MM.1S (cell line): ENCODE results near the gene CEP104.

Source experiments
- DNase-seq: peaks from one replicate; pipeline ENCODE4 v3.0.0-alpha.2; 2015
- H2AFZ ChIP-seq: fragments of 300-600 bp; sonication (generic); 2 replicates; pipeline ENCODE4 v1.6.0; 2016; ENCODE audit warnings: antibody characterized with exemption, low read length
- H3F3A ChIP-seq: fragments of 300-600 bp; sonication (generic); 2 replicates; pipeline ENCODE4 v1.6.1; 2016; ENCODE audit warnings: mild to moderate bottlenecking, antibody characterized with exemption, low read length, moderate library complexity, mixed read lengths; ENCODE audit not compliant: insufficient read depth
- H3K27ac ChIP-seq: fragments of 300-600 bp; sonication (generic); 2 replicates; pipeline ENCODE4 v1.5.1; 2016; ENCODE audit warnings: mild to moderate bottlenecking, low read length
- H3K27me3 ChIP-seq: fragments of 300-600 bp; sonication (generic); replicated peaks from 2 replicates; pipeline ENCODE4 v1.6.0; 2016; ENCODE audit warnings: low read length; ENCODE audit not compliant: insufficient read depth
- H3K36me3 ChIP-seq: fragments of 300-600 bp; sonication (generic); replicated peaks from 2 replicates; pipeline ENCODE4 v1.6.1; 2016; ENCODE audit warnings: mild to moderate bottlenecking, low read length, mixed read lengths; ENCODE audit not compliant: insufficient read depth
- H3K4me1 ChIP-seq: fragments of 300-600 bp; sonication (generic); 2 replicates; pipeline ENCODE4 v1.6.1; 2016; ENCODE audit warnings: low read length, mixed read lengths
- H3K4me2 ChIP-seq: fragments of 300-600 bp; sonication (generic); 2 replicates; pipeline ENCODE4 v1.6.0; 2016; ENCODE audit warnings: low read depth, low read length
- H3K4me3 ChIP-seq: fragments of 300-600 bp; sonication (generic); 2 replicates; pipeline ENCODE4 v1.5.1; 2016; ENCODE audit warnings: low read length, mixed read lengths
- H3K79me2 ChIP-seq: fragments of 300-600 bp; sonication (generic); 2 replicates; pipeline ENCODE4 v1.6.1; 2016; ENCODE audit warnings: mixed run types, low read length, mixed read lengths
- H3K9ac ChIP-seq: fragments of 300-600 bp; sonication (generic); 2 replicates; pipeline ENCODE4 v1.6.1; 2016; ENCODE audit warnings: low read length, mixed read lengths
- H3K9me2 ChIP-seq: fragments of 300-600 bp; sonication (generic); replicated peaks from 2 replicates; pipeline ENCODE4 v1.6.1; 2016; ENCODE audit warnings: mild to moderate bottlenecking, low read length, mixed read lengths; ENCODE audit not compliant: insufficient read depth
- H3K9me3 ChIP-seq: fragments of 300-600 bp; sonication (generic); replicated peaks from 2 replicates; pipeline ENCODE4 v1.6.1; 2016; ENCODE audit warnings: mild to moderate bottlenecking, low read length, mixed read lengths; ENCODE audit not compliant: insufficient read depth
- H4K20me1 ChIP-seq: fragments of 300-600 bp; sonication (generic); 2 replicates; pipeline ENCODE4 v1.6.1; 2016; ENCODE audit warnings: mild to moderate bottlenecking, low read length, moderate library complexity, mixed read lengths; ENCODE audit not compliant: insufficient read depth
- EZH2 ChIP-seq: fragments of 300-600 bp; sonication (generic); optimal IDR thresholded peaks from 2 replicates; pipeline ENCODE3; 2017; ENCODE audit warnings: low read depth, mild to moderate bottlenecking, antibody characterized with exemption, low read length, mixed read lengths
- EZH2phosphoT487 ChIP-seq: fragments of 300-600 bp; sonication (generic); IDR thresholded peaks from 2 replicates; pipeline ENCODE4 v1.6.1; 2018; ENCODE audit warnings: antibody characterized with exemption, low read length
- TF ChIP-seq, protein P1 (sequence below): fragments of 300-600 bp; sonication (generic); IDR thresholded peaks from 2 replicates; pipeline ENCODE4 v1.5.1; 2016; ENCODE audit warnings: antibody characterized with exemption, low read length, mixed read lengths

Gene CEP104

DNA sequence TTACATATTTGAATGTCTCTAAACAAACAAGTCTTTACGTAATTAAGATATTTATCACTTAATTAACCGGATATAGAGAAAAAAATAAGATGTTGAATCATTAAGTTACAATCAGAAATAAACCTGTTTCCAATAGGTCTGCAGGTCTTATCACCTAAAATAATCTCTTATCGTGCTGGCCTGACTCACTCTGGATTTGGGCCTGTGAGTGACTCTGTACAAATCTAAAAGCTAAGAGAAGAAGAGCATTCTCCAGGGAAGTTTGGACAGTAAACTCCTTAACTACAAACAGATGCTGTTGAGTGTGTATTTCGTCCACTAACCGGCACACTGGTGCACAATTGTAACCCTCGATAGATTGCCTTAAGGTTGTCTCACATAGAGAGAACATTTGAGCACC is 25.3 kb downstream of the CEP104 start:
- peaks cover 4% of the 10 kb centered on the region; the same call in 1 of the 2 replicates for H3K36me3 ChIP-seq
- no peaks in the 10 kb centered on the region for H3K27me3 ChIP-seq

DNA sequence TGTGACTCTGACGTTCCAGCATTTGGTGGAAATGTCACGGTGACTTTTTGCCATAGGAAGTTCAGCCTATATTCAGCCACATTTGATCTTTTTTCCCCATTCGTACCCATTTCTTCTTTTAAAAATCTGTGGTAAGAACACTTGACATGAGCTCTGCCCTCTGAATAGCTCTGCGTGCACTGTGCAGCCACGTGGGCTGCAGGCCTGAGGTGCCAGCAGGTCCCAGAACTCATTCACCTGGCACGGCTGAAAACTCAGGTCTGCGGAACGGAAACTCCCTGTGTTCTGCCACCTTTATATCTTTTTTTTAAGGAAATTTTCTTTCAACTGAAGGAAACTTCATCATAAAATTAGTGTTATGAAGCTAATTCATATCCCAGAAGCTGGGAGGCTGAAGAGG is 28.6 kb downstream of the CEP104 start:
- Histone ChIP-seq H3K9ac (no peak overlapping the region), H3K4me3 (no peak overlapping the region), H3K9me3 (no peaks in the 10 kb centered on the region), H3K79me2 (no peaks in the 10 kb centered on the region), H3K36me3 (peaks cover 4% of the 10 kb centered on the region; the same call in 1 of the 2 replicates), H3K27ac (no peak overlapping the region), H3K4me1 (no peaks in the 10 kb centered on the region), H3K4me2 (no peak overlapping the region), H3K27me3 (no peaks in the 10 kb centered on the region), H3K9me2 (no peaks in the 10 kb centered on the region), H4K20me1 (no peaks in the 10 kb centered on the region), H2AFZ (no peak overlapping the region), H3F3A (no peaks in the 10 kb centered on the region)
- TF ChIP-seq EZH2 (no peak), EZH2phosphoT487 (no peak)
- TF ChIP-seq, protein P1, sequence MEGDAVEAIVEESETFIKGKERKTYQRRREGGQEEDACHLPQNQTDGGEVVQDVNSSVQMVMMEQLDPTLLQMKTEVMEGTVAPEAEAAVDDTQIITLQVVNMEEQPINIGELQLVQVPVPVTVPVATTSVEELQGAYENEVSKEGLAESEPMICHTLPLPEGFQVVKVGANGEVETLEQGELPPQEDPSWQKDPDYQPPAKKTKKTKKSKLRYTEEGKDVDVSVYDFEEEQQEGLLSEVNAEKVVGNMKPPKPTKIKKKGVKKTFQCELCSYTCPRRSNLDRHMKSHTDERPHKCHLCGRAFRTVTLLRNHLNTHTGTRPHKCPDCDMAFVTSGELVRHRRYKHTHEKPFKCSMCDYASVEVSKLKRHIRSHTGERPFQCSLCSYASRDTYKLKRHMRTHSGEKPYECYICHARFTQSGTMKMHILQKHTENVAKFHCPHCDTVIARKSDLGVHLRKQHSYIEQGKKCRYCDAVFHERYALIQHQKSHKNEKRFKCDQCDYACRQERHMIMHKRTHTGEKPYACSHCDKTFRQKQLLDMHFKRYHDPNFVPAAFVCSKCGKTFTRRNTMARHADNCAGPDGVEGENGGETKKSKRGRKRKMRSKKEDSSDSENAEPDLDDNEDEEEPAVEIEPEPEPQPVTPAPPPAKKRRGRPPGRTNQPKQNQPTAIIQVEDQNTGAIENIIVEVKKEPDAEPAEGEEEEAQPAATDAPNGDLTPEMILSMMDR: no peak
- DNase-seq: no peak

More for the DNA sequence above, 25.3 kb downstream of the CEP104 start:
- H3K9ac ChIP-seq: no peak overlapping the region
- H3K4me1 ChIP-seq: no peaks in the 10 kb centered on the region
- H3K4me3 ChIP-seq: no peak overlapping the region
- H3K9me3 ChIP-seq: no peaks in the 10 kb centered on the region
- H3K9me2 ChIP-seq: no peaks in the 10 kb centered on the region
- H3F3A ChIP-seq: no peaks in the 10 kb centered on the region
- H3K79me2 ChIP-seq: no peaks in the 10 kb centered on the region
- no peak overlapping the region for H2AFZ ChIP-seq
- no peak overlapping the region for H3K4me2 ChIP-seq
- H4K20me1 ChIP-seq: no peaks in the 10 kb centered on the region
- TF ChIP-seq EZH2phosphoT487 (no peak), EZH2 (no peak)
- TF ChIP-seq, protein P1: no peak
- no peak overlapping the region for H3K27ac ChIP-seq
- DNase-seq: no peak

DNA sequence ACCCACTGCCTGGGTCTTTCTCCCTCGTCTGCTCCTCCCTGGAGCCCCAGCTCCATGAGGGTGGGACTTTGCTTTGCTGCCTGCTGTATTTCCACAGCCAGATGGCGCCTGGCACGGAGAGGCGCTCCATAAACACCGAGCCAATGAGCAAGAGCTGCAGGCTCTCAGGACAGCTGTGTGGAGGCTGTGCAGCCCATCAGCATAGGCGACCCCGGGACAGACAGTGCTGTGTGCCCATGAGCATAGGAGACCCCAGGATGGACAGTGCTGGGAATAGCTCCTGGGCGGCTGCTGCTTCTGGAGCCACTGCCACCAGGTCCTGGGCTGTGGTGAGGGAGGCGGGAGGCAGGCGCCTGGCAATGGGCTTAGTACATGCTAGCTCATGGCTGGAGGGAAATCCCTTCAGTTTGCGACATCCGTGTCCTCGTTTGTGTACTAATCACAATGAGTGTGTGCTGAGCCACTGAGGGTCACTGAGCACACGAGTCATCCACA is 29.2 kb downstream of the CEP104 start:
- no peak for DNase-seq
- H3K27me3 ChIP-seq: no peaks in the 10 kb centered on the region
- H3K4me1 ChIP-seq: no peaks in the 10 kb centered on the region
- H3K9ac ChIP-seq: no peak overlapping the region
- 0 out of 2 replicates have a peak, but pooled peaks cover 4% of the 10 kb centered on the region for H3K36me3 ChIP-seq
- H3K27ac ChIP-seq: no peak overlapping the region
- no peaks in the 10 kb centered on the region for H3F3A ChIP-seq
- TF ChIP-seq EZH2phosphoT487: no peak
- no peak for TF ChIP-seq EZH2
- TF ChIP-seq, protein P1: no peak
- H3K9me2 ChIP-seq: no peaks in the 10 kb centered on the region
- no peaks in the 10 kb centered on the region for H4K20me1 ChIP-seq
- H3K9me3 ChIP-seq: no peaks in the 10 kb centered on the region
- H3K79me2 ChIP-seq: no peaks in the 10 kb centered on the region
- H3K4me3 ChIP-seq: no peak overlapping the region
- H2AFZ ChIP-seq: no peak overlapping the region
- H3K4me2 ChIP-seq: no peak overlapping the region
